HG02970 (cell line): Measurements from ENCODE around the gene GPR31.

ENCODE experiments used
- ATAC-seq: cut with Tn5 transposase; IDR thresholded peaks from one replicate; pipeline ENCODE4 v1.9.1; 2021; ENCODE audit warnings: mild to moderate bottlenecking, moderate library complexity, moderate number of reproducible peaks; ENCODE audit not compliant: unreplicated experiment, low FRiP score

Gene GPR31

DNA sequence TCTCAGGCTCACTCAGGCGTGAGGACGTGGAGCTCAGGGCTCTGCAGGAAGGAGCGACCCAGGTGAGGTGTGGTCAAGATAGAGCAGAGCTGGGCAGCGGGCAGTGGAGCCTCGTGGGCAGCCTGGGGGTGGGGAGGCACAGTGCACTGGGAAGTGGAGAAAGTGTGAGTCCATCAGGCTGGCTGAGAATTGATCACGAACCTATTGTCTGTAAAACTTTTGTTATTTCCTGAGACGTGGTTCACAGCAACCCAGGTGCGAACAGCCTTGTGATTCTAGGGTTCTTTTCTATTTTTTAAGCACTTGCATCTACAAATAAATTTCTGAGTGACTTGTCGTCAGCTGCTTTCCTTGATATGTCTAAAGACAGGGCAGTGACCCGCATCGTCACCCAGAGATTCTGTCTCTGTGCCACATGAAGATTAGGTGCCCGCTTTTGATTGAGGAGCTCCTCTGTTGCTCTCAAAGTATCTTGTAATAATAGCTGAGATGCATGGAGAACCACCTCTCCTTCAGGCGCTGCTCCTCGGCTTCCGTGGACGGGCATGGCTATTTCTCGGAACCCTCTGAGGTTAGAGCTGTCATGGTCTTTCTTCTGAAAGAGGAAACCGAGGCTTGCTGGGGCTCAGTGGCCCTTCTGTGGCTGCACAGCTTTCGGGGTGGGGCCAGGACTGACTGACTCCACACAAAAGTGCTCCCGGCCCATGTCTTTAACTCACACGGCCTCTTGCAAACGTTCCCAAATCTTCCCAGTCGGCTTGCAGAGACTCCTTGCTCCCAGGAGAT lies 35.5 kb downstream of the GPR31 start:
- no peak for ATAC-seq

- ATAC-seq = no peak
Observed at GRCh38 chr6:167121335-167121841, 36.4 kb downstream of the GPR31 start.

- ATAC-seq = no peak
Observed at GRCh38 chr6:167120583-167120903, 37.2 kb downstream of the GPR31 start.

DNA sequence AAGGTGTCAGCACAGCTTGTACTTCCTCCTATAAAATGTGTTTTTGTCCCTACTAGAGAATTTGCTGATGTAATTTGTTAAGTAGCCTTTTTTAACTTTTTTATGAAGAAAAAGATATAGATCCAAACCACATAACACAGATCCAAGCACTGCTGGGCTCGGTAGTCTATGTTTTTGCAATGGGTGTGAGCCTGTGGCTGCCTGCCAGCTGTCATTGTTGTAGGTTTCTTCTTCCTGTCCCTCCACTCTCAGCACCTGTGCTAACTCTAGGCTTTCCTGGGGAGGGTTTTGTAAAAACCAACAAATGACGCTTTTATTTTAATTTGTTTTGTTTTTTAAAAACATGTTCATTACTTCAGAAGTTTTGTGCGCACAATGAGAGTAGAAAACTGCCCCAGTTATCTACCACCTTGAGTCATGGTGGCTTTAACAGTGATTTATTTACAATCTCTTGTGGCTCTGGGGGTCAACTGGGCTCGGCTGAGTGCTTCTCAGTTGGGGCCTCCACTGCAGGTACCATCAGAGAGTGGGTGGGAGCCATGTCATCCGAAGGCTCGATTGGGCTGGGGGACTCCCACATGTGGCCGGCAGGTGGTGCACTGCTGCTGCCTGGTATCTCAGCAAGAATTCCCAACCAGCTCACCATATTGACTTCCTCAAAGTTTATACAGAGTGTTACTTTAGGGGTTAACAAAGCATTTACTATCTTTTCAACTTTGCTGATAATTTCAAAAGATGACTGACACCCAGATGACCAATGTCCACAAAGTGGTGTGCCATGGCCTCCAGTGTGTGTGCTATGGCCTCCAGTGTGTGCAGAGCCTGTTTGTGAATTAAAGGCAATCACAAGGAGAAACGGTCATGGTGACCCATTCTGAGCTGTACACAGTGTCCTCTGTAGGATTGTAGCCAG lies 37.9 kb downstream of the GPR31 start:
- ATAC-seq = no peak

DNA sequence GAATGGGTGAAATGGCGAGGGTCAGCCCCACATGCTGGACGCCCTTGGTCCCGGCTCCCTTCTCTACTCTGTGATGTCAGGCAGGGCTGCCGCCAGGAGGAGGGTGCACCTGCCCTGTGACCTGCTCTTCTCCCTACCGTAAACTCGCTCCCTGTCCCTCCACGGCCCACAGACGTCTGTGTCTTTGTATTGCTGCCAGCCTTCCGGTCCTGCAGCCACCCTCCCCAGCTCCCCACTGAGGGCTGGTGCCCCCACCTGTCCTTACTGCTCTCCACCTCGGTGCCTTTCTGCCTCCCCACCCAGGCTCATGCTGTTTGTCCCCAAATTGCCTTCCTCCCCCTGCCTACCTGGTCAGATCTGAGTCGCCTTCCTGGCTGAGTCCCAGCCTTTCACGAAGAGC lies 38.9 kb downstream of the GPR31 start:
- ATAC-seq = no peak

DNA sequence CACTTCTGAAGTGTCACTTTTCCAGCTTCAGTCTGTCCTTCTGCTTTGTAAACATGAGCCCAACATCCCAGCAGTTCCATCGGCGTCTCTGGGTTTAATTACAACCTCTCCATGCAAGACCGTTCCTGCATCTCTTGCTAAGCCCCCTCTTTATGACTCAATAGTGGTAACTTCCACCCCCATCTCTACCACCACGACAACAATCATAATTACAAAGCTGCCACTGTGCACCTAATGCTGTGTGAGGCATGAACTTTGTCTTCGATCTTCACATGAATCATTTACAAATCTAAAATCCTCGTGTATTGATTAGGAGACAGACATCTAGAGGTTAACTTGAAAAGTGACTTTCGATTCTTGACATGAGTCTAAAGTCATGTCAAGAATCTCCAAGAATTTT lies 39.8 kb downstream of the GPR31 start:
- ATAC-seq = no peak

GRCh38 chr6:167116838-167117228 lies 40.9 kb downstream of the GPR31 start:
- ATAC-seq = no peak

DNA sequence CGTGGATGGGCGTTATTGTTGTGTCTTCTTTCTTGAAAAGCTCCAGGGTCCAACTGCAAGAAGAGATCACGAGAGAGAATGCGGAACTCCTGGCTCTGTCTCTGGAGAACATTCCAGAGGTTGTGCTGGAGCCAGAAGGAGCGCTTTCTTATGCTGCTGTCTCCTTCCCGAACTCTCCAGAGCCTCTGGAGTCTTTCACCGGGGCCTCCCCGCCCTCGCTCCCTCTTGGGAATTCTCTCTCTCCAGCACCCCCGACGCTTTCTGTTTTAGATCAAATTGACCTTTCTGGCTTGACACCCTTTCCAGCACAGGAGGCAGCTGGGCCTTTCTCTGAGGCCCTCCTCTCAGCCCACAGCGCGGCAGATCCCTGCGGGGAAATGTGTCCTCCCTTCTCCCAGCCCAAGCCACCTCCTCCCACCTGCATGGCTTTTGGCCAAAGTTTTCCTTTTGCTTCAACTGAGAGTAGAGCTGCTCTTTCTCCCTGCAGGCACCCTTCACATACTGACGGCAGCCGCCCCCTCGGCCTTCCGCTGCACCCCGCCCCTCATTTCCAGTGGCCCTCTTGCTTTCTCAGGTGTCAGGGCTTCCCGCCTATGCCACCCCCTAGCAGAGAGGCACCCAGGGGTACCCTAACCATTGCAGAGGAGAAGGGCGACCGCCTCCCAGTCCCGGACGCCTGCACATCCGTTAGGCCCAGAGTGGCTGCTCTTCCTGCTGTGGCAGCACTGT lies 41.5 kb downstream of the GPR31 start:
- ATAC-seq = no peak

- no peak for ATAC-seq
Observed at GRCh38 chr6:167115054-167115453, 42.7 kb downstream of the GPR31 start.

DNA sequence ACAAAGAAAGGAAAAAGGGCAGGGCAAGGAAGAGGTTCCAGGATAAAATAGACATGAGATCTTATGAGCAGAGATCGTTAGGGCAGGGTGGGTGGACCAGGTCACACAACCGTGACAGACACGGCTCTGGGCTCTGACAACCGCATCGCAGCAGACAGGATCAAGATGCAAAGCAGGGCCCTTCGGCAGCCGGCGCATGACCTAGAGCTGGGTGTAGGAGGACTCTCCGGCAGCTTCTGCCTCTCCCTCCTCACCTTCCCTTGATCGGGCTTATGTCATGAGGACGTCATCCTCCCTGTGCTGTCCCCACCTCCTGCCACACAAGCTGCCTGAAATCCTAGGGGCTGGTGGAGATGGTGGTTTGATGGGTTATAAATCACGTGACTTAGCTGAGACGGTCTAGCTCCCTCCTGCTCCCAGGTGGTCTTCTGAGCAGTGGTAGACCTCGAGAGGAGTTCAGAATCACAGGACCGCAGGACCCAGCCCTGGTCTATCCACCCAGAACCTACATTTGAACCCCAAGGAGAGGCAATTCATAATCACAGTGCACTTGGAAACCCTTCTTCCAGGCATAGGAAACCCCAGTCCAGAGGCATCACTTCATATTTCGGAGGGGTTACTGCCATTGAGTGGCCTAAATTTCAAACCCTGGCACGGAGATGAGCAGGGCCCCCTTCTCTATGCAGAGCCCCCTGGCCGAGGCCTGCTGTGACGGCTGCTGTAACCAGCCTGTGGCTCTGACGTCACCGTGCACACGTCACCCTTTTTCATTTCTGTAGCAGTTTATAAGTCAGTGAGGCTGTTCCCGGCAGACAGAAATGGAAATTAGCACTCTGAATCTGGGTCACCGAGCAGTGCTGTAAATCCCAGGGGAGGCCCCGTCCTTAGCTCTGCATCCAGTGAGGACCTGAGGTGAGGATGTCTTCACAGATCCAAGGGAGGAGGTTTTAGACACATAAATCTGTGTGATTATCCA lies 43.6 kb downstream of the GPR31 start:
- ATAC-seq = peak; percentile 65

DNA sequence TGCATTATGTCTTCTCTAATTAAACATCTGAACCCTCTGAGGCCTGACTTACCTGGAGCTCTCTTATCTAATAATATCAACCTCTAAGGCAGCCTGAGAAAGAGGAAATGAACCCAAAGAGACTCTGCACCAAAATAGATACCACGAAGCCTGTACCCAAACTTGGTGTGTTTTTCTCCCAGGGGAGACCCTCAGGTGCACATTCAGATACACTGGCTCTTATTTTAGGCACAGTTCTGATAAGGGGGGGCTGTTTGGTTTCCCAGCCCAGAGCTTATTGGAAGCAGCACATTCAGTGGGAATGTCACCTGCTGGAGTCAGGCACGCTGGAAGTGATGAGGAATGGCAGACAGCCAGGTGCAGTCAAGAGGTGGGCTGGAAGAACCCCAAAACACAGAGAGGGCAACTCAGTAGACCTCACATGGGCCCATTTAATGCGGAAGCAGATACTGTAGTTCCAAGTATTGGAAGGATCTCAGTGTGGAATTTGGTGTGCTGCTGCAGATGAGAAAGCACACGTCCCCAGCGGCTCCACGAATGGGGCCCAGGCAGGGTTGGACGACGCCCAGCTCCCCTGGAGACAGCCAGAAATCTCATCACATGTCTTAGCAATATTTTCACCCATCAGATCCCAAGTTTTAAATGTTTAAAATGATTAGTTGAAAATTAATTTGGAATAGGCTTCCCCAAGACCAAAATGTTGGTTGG lies 44.6 kb downstream of the GPR31 start:
- no peak for ATAC-seq

- no peak for ATAC-seq
Observed at GRCh38 chr6:167112421-167112820, 45.4 kb downstream of the GPR31 start.

GRCh38 chr6:167111597-167111996 lies 46.2 kb downstream of the GPR31 start:
- ATAC-seq = no peak

DNA sequence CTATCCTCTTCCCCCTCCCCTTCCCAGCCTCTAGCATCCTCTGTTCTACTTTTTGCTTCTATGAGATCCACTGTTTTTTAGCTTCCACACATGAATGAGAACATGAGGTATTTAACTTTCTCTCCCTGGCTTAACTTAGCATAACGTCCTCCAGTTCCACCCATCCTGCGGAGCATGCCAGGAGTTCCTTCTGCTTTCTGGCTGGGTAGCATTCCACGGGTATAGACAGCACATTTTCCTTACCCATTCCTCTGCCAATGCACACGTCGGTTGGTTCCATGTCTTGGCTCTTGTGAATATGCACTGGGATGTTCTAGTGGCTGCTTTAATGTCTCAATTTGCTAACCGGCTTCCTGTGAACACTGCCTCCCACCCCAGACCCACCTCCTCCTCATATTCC lies 48.1 kb downstream of the GPR31 start:
- no peak for ATAC-seq

DNA sequence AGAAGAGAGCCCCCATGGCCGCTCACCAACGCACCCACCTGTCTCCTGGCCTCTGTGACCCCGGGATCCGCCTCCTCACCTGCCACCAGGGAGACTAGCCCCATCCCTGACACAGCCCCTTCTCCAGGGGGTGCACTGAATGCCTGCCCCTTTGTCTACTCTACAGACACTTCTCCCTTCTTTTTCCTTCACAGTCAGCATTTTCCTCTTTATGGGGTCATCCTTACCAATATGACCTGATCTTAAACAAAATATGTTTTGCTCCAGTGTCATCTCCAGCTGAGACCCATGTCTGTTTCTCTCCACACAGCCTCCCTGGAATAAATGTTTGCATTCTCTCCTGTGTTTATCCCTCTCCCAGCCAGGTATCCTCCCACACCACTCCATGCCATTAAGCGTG lies 49.5 kb downstream of the GPR31 start:
- no peak for ATAC-seq

- ATAC-seq = no peak
Observed at GRCh38 chr6:167107787-167108186, 50.0 kb downstream of the GPR31 start.

DNA sequence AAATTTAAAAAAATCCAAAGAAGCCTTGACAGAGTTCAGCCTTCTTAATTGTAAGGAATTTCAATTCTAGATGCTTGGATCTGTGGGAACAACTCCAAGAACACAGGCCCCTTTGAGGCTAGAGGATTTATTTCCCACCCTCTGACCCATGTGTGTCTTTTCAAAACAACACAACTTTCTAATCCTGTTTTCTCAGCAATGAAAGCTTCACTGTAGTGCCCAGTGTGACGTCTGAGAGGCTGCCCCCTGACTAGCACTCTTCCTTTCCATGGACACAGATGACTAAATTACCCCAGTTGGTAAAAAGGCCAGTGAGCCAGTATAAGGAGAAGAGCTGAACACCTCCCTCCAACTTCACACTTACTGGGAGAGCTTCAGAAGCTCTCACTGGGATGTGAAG lies 51.4 kb downstream of the GPR31 start:
- no peak for ATAC-seq
